MM.1S (cell line): Measurements from ENCODE around the gene MTHFD1L.

Experiments
- CTCF ChIP-seq: fragments of 300-600 bp; sonication (generic); IDR thresholded peaks from 2 replicates; pipeline ENCODE4 v1.5.1; 2016; ENCODE audit warnings: antibody characterized with exemption, low read length, mixed read lengths
- EZH2 ChIP-seq: fragments of 300-600 bp; sonication (generic); optimal IDR thresholded peaks from 2 replicates; pipeline ENCODE3; 2017; ENCODE audit warnings: low read depth, mild to moderate bottlenecking, antibody characterized with exemption, low read length, mixed read lengths
- EZH2phosphoT487 ChIP-seq: fragments of 300-600 bp; sonication (generic); IDR thresholded peaks from 2 replicates; pipeline ENCODE4 v1.6.1; 2018; ENCODE audit warnings: antibody characterized with exemption, low read length

DNA sequence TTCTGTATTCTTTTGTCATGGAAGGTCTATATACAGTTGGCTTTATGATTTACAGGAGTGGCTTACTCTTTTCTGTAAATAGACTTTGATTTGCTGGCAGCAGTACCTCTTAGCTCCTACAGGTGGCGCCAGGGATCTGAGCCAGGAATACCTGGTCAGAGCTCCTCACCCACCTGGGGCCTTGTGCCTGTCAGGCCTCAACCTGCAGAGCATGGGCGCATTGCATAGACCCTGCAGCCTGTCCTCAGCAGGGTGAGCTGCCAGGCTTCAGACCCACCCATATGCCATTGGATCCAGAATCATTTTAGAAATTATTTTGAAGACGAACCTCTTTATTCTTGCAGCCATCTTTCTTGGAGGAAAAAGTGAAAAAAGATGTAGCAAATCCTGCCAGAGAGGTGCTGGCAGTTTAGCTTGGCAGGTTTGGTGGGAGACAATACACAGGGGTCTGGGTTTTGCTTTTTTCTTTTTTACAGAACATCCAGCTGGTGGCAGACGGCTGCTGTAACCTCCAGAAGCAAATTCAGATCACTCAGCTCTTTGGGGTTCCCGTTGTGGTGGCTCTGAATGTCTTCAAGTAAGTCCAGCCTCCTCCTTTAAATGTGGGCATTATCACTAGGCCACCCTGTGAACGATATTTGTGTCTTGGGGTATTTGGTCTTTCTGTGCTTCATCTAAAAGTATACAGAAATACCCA, 149.1 kb downstream of the MTHFD1L start:
- TF ChIP-seq CTCF (peak; percentile 76), EZH2 (no peak), EZH2phosphoT487 (no peak)
